Measurements from ENCODE around the gene ADGRB2.
"Not testable (repeated sequence)": the region's sequence is repeated elsewhere in the genome, so short reads cannot be mapped to it uniquely, and the experiment has no call there.

ADGRB2 gene

DNA sequence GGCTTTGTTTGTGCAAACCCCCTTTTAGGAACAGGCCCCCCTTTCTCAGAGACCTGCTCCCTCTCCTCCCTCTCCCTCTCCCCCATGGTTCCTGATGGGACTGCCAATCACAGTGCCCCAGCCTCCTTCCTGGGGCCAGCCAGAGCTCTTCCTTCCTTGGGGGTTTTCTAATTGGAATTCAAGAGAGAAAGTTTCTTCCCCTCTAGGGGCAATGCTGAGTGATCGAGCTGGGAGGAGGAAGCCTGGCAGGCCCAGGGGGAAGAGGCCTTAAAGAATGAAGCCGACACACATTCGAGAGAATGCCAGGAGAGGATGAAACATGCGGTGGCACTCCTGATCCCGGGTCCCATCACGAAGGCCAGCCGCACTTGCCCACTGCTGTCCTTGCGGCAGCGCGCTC is 39.0 kb downstream of the ADGRB2 start:
- no peak for FAIRE-seq

DNA sequence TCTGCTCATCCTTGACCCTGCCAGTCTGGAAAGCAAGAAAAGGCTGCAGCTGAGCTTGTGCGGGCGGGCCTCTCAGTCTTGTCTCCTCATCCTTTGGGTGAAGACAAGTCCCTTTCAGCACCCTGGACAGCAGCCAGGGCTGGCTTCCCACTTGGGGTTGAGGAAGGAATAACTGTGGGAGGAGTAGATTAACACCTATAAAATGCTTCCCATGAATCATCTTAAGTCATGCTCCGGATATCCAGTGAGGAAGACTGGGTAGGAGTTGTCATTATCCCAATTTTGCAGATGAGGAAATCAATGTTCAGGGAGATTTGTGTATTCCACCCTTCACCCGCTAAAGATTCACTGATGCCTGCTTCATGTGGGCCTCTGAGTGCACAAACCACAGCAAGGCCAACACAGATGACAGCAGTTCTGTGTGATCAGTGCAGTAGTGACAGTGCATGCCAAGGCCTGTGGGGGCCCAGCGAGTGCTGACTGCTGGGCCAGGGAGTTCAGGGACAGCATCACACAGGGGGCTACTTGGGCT is 40.2 kb downstream of the ADGRB2 start:
- no peak for FAIRE-seq

DNA sequence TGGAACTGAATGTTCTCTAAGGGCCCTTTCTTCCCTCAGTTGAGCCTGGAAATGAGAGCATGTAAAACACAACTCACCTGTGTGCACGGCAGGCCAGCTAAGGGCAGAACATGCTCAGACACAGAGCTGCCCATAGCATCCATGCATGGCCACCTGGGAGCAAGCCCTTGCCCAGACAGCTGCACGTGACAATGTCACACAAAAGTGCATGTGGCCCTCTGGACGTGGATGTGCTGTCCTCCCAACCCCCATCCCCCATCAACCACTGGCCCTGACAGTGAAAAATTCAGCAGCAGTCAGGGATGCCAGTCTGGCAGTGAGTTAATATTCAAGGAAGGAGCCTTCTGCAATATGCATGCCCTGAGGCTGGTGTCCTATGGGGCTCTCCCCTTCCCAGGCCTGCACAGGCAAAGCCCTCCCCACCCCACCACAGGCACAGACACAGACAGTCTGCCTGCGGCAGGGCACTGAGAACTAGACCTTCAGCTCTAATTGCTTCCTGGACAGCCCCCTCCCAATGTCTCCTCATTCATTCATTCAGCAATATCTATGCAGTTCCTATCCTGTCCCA is 45.7 kb downstream of the ADGRB2 start:
- no peak for FAIRE-seq

DNA sequence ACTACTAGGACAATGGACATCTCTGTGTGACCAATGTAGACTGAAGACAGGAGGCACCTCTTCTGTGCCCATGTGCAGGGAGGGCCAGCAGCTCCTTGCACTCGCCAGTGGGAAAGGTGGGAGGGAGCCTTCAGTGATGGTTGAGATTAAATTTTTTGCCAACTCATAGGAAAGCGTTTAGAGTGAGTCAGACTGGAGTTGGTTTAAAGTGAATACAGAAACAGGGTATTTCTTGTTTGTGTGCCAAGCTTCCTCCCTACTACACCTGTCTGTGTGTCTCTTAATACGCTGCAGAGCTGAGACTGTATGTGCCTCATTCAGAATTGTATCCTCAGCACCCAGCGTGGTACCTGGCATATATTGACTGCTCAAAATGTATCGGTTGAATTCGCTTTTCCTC is 46.8 kb downstream of the ADGRB2 start:
- FAIRE-seq: no peak

DNA sequence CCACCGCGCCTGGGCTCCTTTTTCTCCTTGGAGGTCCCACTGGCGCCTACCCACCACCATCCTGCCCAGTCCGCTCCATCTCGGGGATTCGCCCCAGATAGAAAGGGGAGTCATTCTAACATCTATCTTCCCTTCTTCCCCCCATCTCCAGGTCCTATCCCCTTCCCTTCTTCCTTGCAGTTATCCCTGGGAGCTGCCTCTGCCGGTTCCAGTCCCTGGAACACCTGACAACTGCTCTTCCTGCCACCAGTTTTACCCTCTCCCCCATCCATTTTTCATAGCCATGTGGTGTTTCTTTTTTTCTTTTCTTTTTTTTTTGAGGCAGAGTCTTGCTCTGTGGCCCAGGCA is 48.3 kb downstream of the ADGRB2 start:
- FAIRE-seq: no peak

DNA sequence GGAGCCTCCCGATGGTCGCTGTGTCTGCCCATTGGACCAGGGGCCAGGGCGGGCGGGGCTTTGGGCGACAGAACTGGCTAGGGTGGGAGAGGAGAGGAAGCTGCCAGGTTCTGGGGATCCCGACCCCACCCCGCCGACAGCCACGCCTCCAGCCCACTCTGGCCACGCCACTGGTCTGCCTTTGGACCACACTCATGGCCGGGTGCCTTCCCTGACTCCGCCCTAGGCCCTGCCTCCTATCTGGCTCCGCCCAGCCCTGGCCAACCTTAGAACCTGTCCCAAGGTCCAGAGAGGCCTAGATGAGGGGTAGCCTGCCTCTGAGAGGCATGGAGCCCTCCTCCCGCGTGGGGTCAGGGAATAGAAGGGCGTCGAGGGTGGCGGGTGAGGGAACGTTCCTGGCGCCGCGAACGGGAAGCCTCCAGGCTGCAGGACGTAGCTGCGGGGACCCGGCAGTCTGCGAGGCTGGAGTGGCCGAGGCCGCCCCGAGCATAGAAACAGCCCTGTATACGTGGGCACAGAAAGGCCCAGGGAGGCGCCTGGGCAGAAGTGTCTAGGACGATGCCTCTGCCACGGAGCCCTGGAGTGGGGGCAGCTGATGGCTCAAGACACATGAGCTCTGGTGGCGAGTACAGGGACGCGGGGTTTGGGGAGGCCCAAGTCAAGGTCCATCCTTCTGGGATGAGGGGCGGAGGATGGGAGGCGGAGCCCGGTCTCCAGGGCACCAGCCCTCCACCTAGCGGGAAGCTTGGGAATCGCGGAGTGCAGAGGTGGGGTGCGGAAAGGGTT is 48.9 kb downstream of the ADGRB2 start:
- peak; percentile 31 for FAIRE-seq

DNA sequence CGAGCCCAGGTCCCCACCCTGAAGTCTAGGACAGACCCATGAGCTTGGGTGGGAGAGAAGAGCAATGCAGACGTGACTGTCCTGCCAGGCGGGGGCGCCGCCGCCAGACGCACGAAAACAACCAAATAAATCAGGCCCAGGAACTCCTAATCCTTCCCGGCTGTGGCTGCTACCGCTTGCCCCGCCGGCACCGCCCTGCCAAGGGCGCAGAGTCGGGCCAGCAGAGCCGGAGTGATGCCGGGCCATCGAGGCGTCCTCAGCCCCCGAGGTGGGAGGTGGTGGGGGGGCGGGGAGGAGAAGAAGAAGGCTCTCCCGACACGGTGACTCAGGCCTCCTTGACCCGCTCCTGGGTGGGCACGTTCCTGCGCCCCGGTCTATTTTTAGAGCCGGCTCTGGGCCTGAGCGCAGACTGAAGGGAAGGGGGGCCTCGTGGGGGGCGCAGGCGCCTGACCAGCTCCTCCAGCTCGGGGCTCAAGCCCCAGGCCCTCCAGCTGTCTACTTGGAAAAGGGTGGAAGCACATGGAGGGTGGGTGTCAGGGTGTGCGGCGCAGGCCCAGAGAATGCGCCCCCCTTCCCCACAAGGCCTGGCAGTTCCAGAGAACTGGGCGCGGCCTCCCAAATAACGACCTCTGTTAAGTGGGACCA is 49.6 kb downstream of the ADGRB2 start:
- no peak for FAIRE-seq

DNA sequence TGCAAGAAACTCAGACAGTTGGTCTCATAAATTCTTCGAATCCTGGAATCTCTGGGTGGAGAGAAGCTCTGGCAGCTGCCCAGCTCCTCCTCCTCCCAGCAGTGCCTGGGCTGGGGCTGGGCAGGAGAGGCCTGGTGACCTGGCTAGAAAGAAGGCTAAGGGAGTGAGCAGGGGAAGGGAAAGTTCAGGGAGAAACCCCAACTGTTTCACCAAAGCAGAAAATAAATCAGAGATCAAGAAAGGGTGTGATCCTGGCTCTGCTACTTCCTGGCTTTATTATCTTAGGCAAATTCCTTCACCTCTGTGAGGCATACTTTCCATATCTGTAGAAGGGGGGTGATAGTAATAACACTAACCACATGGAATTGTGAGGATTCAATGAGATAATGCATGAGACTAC is 51.5 kb downstream of the ADGRB2 start:
- no peak for FAIRE-seq

DNA sequence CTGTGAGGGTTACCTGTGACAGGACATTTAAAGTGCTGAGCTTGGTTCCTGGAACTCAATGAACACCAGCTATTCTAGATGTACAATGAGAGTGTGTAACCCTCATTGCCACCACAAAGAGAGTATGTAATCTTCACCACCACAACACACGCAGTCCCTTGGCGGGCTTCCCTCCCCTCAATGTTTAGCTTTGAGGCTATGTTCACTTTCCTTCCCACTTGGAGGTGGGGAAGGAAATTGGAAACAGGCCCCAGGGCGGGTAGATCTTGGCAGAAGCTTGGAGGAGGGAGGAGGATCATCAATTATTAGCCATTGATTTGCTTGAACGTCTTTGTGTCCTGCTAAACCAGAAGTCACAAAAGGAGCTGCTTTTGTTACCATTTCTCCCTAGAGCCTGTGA is 52.1 kb downstream of the ADGRB2 start:
- FAIRE-seq: no peak

DNA sequence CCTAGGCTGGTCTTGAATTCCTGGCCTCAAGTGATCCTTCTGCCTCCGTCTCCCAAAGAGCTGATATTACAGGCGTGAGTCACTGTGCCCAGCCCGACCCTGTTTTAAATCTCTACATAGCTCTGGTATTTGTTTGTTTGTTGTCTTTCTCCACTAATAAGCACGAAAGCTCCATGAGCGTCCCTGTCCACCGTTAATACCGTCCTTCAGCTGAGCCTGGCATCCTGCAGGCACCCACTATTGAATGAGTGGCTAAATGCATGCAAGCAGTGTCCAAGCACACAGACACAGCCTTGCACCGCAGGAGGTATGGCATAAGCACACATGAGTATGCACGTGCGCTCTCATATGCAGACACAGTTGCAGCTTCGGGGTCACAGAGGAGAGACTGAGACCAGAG is 55.8 kb downstream of the ADGRB2 start:
- FAIRE-seq: no peak

DNA sequence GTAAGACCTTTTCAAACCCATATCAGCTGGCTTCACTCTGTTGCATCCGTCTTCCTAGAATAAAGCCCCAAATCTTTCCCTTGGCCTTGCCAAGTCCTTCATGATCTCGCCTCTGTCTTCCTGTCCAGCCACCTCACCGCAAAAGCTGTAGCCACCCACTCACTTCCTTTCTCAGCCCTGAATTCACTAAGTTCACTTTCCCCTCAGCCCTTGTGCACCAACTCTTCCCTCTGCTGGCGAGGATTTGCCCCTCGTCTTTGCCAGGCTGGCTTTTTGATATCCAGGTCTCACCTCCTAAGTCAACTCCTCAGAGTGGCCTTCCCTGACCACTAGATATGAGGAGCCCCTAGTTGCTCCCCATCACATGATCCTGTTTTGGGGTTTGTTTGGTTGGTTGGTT is 56.4 kb downstream of the ADGRB2 start:
- FAIRE-seq: no peak

DNA sequence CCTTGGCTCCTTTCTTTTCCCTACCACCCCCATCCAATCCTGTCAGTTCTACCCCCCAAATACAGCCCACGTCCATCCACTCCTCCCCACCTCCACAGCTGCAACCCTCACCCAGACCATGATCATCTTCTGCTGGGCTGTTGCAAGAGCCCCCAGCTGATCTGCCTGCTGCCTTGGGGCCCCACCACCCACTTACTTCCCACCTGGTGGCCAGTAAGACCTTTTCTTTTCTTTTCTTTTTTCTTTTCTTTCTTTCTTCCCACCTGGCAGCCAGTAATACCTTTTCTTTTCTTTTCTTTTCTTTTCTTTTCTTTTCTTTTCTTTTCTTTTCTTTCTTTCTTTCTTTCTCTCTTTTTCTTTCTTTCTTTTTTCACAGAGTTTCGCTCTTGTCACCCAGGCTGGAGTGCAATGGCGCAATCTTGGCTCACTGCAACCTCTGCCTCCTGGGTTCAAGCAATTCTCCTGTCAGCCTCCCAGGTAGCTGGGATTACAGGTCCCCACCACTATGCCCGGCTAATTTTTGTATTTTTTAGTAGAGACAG is 57.0 kb downstream of the ADGRB2 start:
- FAIRE-seq: not testable (repeated sequence)

DNA sequence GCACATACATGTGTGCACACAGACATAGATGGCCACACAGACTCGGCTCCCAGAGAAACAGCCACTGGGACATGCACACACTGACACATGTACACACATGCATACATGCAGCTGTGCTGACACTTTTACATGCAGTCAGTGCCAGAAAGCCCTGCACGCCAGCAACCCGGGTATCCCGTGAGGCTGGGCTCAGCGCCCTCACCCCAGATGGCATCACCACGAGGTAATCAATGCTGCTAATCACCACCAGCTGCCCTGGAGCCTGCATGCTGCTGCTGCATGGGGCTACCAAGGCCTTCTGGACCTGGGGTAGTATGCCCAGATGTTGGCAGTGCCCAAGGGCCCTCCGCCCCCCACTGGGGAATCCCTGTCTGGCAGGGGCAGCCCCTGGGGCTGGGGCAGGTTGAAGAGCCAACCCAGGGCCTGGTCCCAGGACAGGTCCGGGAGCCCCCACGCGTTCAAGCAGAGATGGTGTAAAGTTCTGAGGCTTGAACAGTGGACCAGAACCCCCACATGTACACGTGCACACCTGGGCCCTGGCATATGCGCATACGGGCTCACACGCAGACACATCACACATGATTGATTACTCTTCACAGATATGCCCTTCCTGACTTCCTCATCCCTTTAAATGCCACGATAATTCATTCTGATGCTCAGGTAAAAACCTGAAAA is 57.6 kb downstream of the ADGRB2 start:
- no peak for FAIRE-seq

DNA sequence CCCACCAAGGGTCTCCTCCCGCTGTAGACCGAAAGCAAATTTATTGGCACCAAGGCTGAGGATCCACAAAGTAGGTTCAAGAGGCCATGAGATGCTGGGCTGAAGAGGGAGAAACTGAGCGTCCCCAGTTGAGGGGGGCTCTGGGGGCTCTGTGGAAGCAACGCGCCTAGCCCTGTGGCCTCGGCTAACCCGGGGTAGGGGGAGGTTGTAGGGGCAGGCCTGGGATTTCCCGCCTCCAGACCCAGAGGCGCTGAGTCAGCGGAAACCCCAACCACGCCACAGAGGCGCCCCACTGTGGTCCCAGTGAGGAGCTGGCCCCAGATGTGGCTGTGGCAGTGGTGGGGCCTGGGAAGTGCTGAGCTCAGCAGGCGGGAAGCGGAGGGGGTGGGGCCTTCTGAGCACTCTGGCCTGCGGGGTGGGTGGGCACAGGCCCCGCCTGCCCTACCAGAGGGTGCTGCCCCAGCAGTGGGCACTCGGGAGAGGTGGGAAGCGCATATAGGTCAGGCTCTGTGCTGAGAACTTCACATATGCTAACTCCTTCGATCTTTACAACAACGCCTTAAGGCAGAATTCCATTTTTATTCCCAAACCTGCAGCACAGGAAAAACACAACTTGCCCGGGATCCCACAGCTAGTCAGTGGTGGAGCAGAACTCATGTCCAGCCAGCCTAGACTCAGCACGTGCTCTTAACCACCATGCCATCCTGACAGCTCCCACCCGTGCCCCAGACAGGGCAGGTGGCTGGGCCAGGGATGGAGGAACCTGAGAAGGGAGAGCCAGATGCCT is 58.9 kb downstream of the ADGRB2 start:
- FAIRE-seq: no peak

DNA sequence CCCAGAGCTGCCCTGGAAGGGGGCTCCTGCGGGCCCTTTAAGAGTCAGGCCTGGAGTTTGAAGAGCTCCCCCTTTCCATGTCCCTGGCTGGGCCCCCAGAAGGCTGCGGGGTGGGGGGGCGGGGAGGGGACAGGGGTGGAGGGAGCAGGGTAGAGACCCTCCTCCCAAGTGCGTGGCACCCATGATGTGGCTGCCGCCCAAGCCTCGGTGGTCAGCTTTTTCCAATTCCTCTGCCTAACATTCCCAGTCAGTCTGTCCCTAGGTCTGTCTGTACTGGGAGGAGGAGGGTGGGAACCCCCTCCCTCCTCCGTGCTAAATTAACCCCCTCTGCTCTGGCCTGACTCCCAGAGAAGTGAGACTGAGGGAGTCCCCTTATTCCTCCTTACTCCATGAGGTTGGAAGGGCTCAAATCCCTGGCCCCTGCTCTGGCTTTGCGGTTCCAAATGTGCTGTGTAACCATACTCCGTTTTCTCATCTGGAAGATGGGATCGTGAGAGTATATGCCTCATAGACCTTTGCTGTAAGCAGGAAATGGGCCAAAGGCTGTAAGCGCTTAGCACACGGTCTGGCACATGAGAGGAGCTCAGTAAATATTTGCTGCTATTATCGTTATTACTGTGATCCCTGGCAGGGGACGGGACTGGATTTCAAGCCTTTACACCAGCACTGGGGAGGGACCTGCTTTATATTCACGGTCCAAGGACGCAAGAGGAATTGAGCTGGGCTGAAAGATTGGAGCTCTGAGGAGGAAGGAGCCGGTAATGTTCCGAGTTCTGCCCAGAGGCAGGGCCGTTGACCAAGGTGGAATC is 59.7 kb downstream of the ADGRB2 start:
- no peak for FAIRE-seq

DNA sequence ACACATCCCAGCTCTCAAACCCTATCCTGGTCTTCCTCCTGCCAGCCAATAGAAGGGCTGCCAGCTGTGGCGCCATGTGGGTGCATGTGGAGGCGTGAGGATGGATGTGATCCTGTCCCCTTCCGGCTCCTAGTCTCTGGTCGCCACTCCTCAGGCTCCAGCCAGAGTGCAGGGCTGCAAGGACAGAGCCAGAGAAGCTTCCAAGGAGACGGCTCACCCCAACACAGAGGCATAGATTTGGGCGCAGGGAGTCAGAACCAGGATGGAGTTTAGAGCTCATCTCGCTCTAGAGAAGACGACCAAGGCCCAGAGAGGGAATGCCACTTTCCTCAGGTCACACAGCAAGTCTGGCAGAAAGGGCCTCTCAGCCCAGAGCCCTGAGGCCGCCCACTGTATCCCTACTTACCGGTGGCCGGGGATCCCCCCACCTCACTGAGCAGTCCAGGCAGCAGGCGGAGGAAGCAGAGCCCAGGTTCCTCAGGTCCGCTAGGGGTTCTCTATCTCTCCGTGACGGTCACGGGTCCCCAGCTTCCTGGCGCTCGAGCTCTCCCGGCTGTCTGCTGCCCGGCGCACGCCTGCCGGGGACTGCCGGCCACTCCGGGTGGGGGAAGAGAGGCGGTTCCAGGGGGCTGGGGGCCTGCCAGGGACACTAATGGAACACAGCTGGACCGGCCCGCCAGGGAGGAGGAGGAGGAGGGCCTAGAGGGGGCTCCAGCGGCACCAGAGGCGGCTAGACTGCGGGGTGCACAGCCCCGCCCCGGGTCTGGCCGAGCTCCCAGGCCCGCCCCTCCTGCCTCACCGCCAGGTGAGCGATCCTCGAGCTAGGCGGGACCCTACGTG is 60.5 kb downstream of the ADGRB2 start, which contains the start of gene COL16A1:
TSS of gene COL16A1 (minus strand) at position 587 of the 840 bp plus-strand sequence. CDS start 1,824 bp downstream, outside the sequence.
- FAIRE-seq: no peak

DNA sequence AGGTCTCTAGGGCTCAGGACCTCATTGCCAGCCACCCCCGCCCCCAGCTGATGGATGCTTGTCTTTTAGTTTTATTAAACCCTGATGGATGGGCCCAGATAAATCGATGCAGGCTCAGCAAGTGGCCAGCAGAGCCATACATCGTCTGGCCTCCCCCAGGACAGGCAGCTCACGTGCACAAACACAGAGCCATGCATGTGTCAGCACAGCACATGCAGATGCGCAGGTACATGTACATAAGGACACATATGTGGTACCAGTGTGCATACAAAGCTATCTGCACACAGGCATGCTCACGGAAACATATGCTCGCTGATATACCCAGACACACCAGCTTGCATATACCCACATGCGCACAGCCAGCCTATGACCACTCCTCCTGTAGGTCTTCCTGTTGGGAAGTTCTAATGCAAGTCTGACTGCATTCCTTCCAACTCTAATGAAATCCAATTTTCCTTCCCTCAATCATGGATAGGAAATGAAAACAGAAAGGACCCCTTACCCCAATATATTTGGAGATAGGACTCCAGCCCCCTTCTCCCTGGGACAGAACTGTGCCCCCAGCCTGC is 61.2 kb downstream of the ADGRB2 start:
- FAIRE-seq: no peak

DNA sequence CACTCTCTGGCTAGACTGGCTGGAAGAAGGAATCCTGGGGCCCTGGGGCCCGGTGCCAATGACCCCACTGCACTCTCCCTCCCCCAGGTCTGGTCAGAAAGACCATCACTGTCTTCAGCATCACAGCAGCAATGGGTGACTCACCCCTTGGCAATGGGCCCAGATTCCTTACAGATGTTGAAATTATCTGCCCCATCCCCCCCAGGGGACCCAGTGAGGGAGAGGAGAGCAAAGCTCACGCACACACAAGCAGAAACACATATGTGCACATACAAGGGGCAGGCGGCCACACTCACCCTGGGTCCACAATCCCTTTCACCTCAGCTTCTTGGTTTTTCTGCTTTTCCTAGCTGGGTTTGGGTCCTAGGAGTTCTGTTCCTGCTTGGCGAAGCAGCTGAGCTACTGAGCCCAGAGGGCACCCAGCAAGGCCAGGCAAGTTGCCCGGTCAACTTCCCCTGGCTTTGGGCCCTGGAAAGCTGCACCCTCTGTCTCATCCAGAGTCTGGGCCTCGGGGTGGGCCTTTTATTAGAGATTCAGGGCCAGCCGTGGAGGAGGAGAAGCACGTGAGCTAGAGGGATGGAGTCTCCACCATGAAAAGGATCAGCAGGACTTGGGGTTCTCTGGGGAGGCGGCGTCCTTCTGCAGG is 62.9 kb downstream of the ADGRB2 start:
- FAIRE-seq: no peak

DNA sequence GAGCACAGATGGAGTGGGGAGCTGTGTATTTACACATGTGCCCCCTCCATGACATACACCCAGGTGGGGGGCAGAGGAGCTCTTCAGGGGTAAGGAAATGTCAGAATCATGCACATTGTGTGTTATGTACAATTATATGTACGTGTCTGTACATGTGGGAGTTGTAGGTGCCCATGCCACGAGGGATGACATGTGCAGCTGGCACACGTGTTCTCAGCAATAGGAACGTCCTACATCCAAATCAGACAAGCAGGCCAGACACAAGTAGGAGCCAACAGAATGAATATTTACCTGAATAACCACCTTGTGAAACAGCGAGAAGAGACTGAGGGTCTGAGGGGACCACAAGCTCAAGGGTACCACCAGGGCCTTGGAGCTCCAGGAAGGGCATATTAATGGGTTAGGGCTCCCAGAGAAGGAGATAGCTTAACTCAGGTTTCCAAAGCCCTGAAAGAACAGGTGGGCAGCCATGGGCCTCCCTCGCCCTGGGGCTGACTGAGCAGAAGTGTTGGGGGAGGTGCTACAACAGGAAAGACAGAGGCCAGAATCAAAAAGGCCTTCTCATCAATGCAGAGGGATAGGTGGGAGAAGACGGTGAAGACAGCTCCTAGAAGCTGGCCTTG is 63.6 kb downstream of the ADGRB2 start:
- FAIRE-seq: no peak

Measured in TTC549 (cell line).